K562 (cell line): ENCODE results near the gene PRPF38A. TPM values are rescaled to one million over a fixed set of nuclear protein-coding genes. Genes with fewer than 3 reads are reported as not detected.

Experiments used
- ATAC-seq: fragments of 200-7000 bp; cut with Tn5 transposase; 3 replicates; pipeline ENCODE4 v1.9.1; 2020; ENCODE audit warnings: moderate library complexity
- BruUV-seq: library from RNA; stranded (reverse); fragments of 400-500 nt; replicated peaks from 2 replicates; lab custom pipeline; 2021; lab: Mats Ljungman, UMichigan
- CTCF ChIA-PET: fragments of 300-600 bp; formaldehyde crosslinking; extraction: SDS; loops from one replicate; lab custom pipeline; 2021; ENCODE audit warnings: low intra/inter-chr PET ratio; lab: Yijun Ruan, JAX
- POLR2A ChIA-PET: fragments of 300-600, 350-650 bp; sonication (Branson Sonifier 250); formaldehyde crosslinking; extraction: SDS; loops from one replicate; lab custom pipeline; 2021; ENCODE audit warnings: antibody characterized with exemption, inconsistent platforms; lab: Yijun Ruan, JAX
- DNase-seq, 4 experiments: peaks; one replicate each; pipeline versions ENCODE4 v3.0.0 to v3.0.0-alpha.2; 2011 to 2018; ENCODE audit warnings: low spot score in 3 of 4, mixed read lengths in 3 of 4; ENCODE audit errors: extremely low read depth in 1 of 4
- FAIRE-seq: peaks from 2 replicates; lab custom pipeline; 2011; peaks lifted over from hg19 to GRCh38; lab: Jason Lieb, UNC
- H2AFZ ChIP-seq: 2 replicates; pipeline ENCODE4 v1.6.0; 2011; ENCODE audit warnings: low read depth, low read length, control low read depth, inconsistent platforms
- H3K27ac ChIP-seq: fragments of 200-600 bp; 3 replicates; pipeline ENCODE4 v1.8.0; 2011; ENCODE audit warnings: low read depth, mild to moderate bottlenecking, control low read depth, inconsistent platforms, low read length, moderate library complexity, mixed read lengths; ENCODE audit errors: extremely low read depth
- H3K27me3 ChIP-seq, 2 experiments: fragments of 300-600 bp in 1 of 2; 2 replicates in 1 of 2; 3 replicates in 1 of 2; pipeline versions ENCODE4 v1.6.0 to v1.8.0; 2011; ENCODE audit warnings: inconsistent platforms in 2 of 2, low read length in 2 of 2, mild to moderate bottlenecking in 1 of 2, mixed read lengths in 1 of 2, moderate library complexity in 1 of 2; ENCODE audit not compliant: control insufficient read depth in 2 of 2, insufficient read depth in 2 of 2
- H3K36me3 ChIP-seq: fragments of 300-600 bp; 3 replicates; pipeline ENCODE4 v1.8.0; 2011; ENCODE audit warnings: mild to moderate bottlenecking, low read length, inconsistent platforms; ENCODE audit not compliant: control insufficient read depth, insufficient read depth
- H3K4me1 ChIP-seq, 2 experiments: fragments of 200-600 bp in 1 of 2; replicated peaks in 1 of 2; 2 replicates in 1 of 2; 3 replicates in 1 of 2; pipeline versions ENCODE4 v1.5.1 to v1.8.0; 2011; ENCODE audit warnings: inconsistent platforms in 2 of 2, low read length in 2 of 2, mild to moderate bottlenecking in 1 of 2, mixed read lengths in 1 of 2, moderate library complexity in 1 of 2; ENCODE audit not compliant: control insufficient read depth in 2 of 2, insufficient read depth in 2 of 2
- H3K4me2 ChIP-seq: 2 replicates; pipeline ENCODE4 v1.6.1; 2011; ENCODE audit warnings: low read length, control low read depth, inconsistent platforms, mixed read lengths; ENCODE audit not compliant: insufficient read depth
- H3K4me3 ChIP-seq: fragments of 200-600 bp; sonication (generic), shearing (Covaris generic); 2 replicates; pipeline ENCODE4 v1.5.1; 2016; ENCODE audit warnings: control low read depth, inconsistent platforms
- H3K79me2 ChIP-seq: fragments of 200-600 bp; 3 replicates; pipeline ENCODE4 v1.8.0; 2011; ENCODE audit warnings: low read length, inconsistent platforms; ENCODE audit not compliant: control insufficient read depth, insufficient read depth
- H3K9ac ChIP-seq, 2 experiments: 2 replicates each; pipeline versions ENCODE4 v1.6.0 to v1.6.1; 2011; ENCODE audit warnings: low read depth in 2 of 2, low read length in 2 of 2, control low read depth in 1 of 2, inconsistent platforms in 1 of 2, mild to moderate bottlenecking in 1 of 2, mixed read lengths in 1 of 2; ENCODE audit not compliant: insufficient read depth in 1 of 2
- H3K9me1 ChIP-seq: one replicate; pipeline ENCODE4 v1.6.0; 2011; ENCODE audit warnings: inconsistent platforms, mild to moderate bottlenecking, low read length, moderate library complexity; ENCODE audit not compliant: control insufficient read depth, insufficient read depth
- H3K9me3 ChIP-seq: replicated peaks from 2 replicates; pipeline ENCODE4 v1.5.1; 2011; ENCODE audit warnings: low read depth, low read length, inconsistent platforms; ENCODE audit not compliant: control insufficient read depth, insufficient read depth
- H4K20me1 ChIP-seq: replicated peaks from 2 replicates; pipeline ENCODE4 v1.6.1; 2011; ENCODE audit warnings: low read length, inconsistent platforms, mixed read lengths; ENCODE audit not compliant: control insufficient read depth, insufficient read depth
- ARHGAP35 ChIP-seq: fragments of 450-650 bp; IDR thresholded peaks from 2 replicates; pipeline ENCODE4 v1.6.1; 2018; ENCODE audit not compliant: partially characterized antibody
- CBFA2T2 ChIP-seq: fragments of 450-650 bp; conservative IDR thresholded peaks from 2 replicates; pipeline ENCODE4 v1.6.1; 2017; ENCODE audit warnings: mild to moderate bottlenecking
- CBFA2T3 ChIP-seq: fragments of 450-650 bp; IDR thresholded peaks from 2 replicates; pipeline ENCODE4 v1.6.1; 2017
- DDX20 ChIP-seq: fragments of 450-650 bp; IDR thresholded peaks from 2 replicates; pipeline ENCODE4 v1.6.1; 2016; ENCODE audit warnings: missing genetic modification characterization, low read depth, mild to moderate bottlenecking, missing compliant biosample characterization, moderate library complexity
- NFE2L1 ChIP-seq: fragments of 450-650 bp; IDR thresholded peaks from 2 replicates; pipeline ENCODE4 v1.6.1; 2016; ENCODE audit warnings: missing genetic modification characterization, low read depth, mild to moderate bottlenecking, missing compliant biosample characterization, moderate library complexity, borderline replicate concordance
- RBM15 ChIP-seq: fragments of 200-400 bp; formaldehyde crosslinking; IDR thresholded peaks from 2 replicates; pipeline ENCODE4 v1.6.1; 2018; ENCODE audit warnings: mild to moderate bottlenecking, low read length, moderate library complexity; ENCODE audit not compliant: insufficient read depth
- ZBTB5 ChIP-seq: fragments of 450-650 bp; IDR thresholded peaks from 2 replicates; pipeline ENCODE4 v1.6.1; 2017; ENCODE audit warnings: antibody characterized with exemption
- ZNF140 ChIP-seq: fragments of 250-450 bp; sonication (Bioruptor Pico); IDR thresholded peaks from 2 replicates; pipeline ENCODE4 v1.8.0; 2021; ENCODE audit warnings: moderate library complexity, mild to moderate bottlenecking, inconsistent platforms
- ZNF398 ChIP-seq: fragments of 250-450 bp; sonication (Bioruptor Pico); IDR thresholded peaks from 2 replicates; pipeline ENCODE4 v1.8.0; 2021; ENCODE audit warnings: moderate library complexity, mild to moderate bottlenecking, inconsistent platforms
- ZNF57 ChIP-seq: fragments of 450-650 bp; formaldehyde crosslinking; IDR thresholded peaks from 2 replicates; pipeline ENCODE4 v1.4.0; 2020; ENCODE audit warnings: mild to moderate bottlenecking, moderate library complexity
- ZNF780A ChIP-seq: fragments of 250-450 bp; sonication (Bioruptor Pico); IDR thresholded peaks from 2 replicates; pipeline ENCODE4 v1.5.0; 2021; ENCODE audit warnings: mild to moderate bottlenecking
- WGBS: fragments of 100-300 bp; shearing (Covaris generic); methylation state at CpG from one replicate; pipeline ENCODE4 v1.1.6; 2016; ENCODE audit warnings: low coverage, mixed read lengths; ENCODE audit not compliant: insufficient coverage; ENCODE audit errors: missing lambda C conversion rate; 5-methylcytosine and 5-hydroxymethylcytosine counted together
- in situ Hi-C: fragments of 300-500 bp; cut with MboI; formaldehyde crosslinking; loops from 4 replicates; pipeline ENCODE4 v1.15.0; 2018; ENCODE audit warnings: inconsistent platforms, mixed read lengths
- intact Hi-C: fragments of 100-400 bp; cut with micrococcal nuclease; formaldehyde crosslinking; loops from 2 replicates; pipeline ENCODE4 v1.14.2; 2022
- polyA plus RNA-seq, 8 experiments: library from polyadenylated mRNA; depleted of rRNA in 4 of 8; stranded (reverse) in 5 of 8; unstranded in 3 of 8; fragments of >200 nt; fragmentation: Nextera tagmentation in 2 of 8; fragmentation: Illumina TruSeq in 1 of 8; extraction: Ambion mirVana in 2 of 8; extraction: Trizol in 1 of 8; gene quantifications; 2 replicates each; pipeline versions ENCODE4 v1.2.1 to v1.2.3, GENCODE V29; 2011 to 2014; ENCODE audit warnings: inconsistent platforms in 1 of 8, missing spikeins in 1 of 8
- total RNA-seq, 7 experiments: library from RNA; depleted of rRNA in 6 of 7; stranded (reverse); fragments of >200 nt in 6 of 7; fragmentation: Illumina TruSeq in 2 of 7; extraction: Trizol in 2 of 7; gene quantifications; 2 replicates each; pipeline versions ENCODE4 v1.2.1 to v1.2.3, GENCODE V29; 2011 to 2021; ENCODE audit warnings: low replicate concordance in 1 of 7

Gene PRPF38A
- total and polyA plus RNA-seq, 9 of the 15 experiments (the other 6 are each of a cell fraction or from before 2014, with no cell fraction given): 53.6 to 198 (median 89.2) TPM

- H3K27ac ChIP-seq: peak overlapping the region; percentile 37; the same call in 2 of the 3 replicates
- no TSS peak for BruUV-seq
Measured at GRCh38 chr1:52367272-52367671, 37.1 kb upstream of the PRPF38A start.

More at GRCh38 chr1:52367272-52367671, 37.1 kb upstream of the PRPF38A start:
- intact Hi-C loops (loop anchor here (2.0 kb wide), 1 partner anchor 224 kb away; the partner anchor contains the start of gene ZFYVE9), in situ Hi-C loops (no loop called here)
- no peaks in the 10 kb centered on the region for H3K9me3 ChIP-seq
- H4K20me1 ChIP-seq: no peaks in the 10 kb centered on the region; the same call in 1 of the 2 replicates
- no peak for ATAC-seq
- ChIA-PET POLR2A (interaction anchor here (0.6 to 3.7 kb wide), 6 partner anchors 9 to 327 kb away, joined by 3 to 29 read pairs (median 3); partner anchors contain the start of genes ORC1 and PRPF38A), CTCF (interaction anchor here (0.6 kb wide), 1 partner anchor 366 kb away, joined by 7 read pairs; no protein-coding TSS in a partner anchor)
- no peak overlapping the region for H3K4me3 ChIP-seq
- peak overlapping the region; percentile 34 for H2AFZ ChIP-seq
- peaks cover 22% of the 10 kb centered on the region for H3K79me2 ChIP-seq
- FAIRE-seq: no peak
- WGBS: 27% methylated on average over 5 of the region's 5 CpGs
- no peaks in the 10 kb centered on the region for H3K27me3 ChIP-seq
- peaks cover 38% of the 10 kb centered on the region for H3K36me3 ChIP-seq
- peaks cover 21 to 36% of the 10 kb centered on the region in 2 experiments for H3K4me1 ChIP-seq
- H3K9ac ChIP-seq: peak overlapping the region; percentile 6 to 71; a peak in 1 of 4 replicates
- H3K9me1 ChIP-seq: peaks cover 5% of the 10 kb centered on the region
- peak in 1 of 4 experiments; percentile 37 for DNase-seq
- no peak for TF ChIP-seq ZNF140 (CRISPR knock-in tag)
- no peak for TF ChIP-seq ZNF780A
- 0 out of 2 replicates have a peak, but pooled peaks have one; percentile 22 for TF ChIP-seq CBFA2T2
- peak; percentile 52 for TF ChIP-seq CBFA2T3
- TF ChIP-seq ZNF57 (CRISPR knock-in tag): no peak
- no peak for TF ChIP-seq ARHGAP35
- TF ChIP-seq ZNF398 (CRISPR knock-in tag): no peak
- TF ChIP-seq RBM15: no peak
- TF ChIP-seq NFE2L1 (tag): no peak
- TF ChIP-seq DDX20 (tag): no peak
- no peak for TF ChIP-seq ZBTB5
- TF ChIP-seq, all 486 proteins: peak for 2
- peak overlapping the region; percentile 91 for H3K4me2 ChIP-seq
